Measurements from ENCODE around the gene PCF11.
"Not testable (repeated sequence)": the region's sequence is repeated elsewhere in the genome, so short reads cannot be mapped to it uniquely, and the experiment has no call there.

The PCF11 gene, protein sequence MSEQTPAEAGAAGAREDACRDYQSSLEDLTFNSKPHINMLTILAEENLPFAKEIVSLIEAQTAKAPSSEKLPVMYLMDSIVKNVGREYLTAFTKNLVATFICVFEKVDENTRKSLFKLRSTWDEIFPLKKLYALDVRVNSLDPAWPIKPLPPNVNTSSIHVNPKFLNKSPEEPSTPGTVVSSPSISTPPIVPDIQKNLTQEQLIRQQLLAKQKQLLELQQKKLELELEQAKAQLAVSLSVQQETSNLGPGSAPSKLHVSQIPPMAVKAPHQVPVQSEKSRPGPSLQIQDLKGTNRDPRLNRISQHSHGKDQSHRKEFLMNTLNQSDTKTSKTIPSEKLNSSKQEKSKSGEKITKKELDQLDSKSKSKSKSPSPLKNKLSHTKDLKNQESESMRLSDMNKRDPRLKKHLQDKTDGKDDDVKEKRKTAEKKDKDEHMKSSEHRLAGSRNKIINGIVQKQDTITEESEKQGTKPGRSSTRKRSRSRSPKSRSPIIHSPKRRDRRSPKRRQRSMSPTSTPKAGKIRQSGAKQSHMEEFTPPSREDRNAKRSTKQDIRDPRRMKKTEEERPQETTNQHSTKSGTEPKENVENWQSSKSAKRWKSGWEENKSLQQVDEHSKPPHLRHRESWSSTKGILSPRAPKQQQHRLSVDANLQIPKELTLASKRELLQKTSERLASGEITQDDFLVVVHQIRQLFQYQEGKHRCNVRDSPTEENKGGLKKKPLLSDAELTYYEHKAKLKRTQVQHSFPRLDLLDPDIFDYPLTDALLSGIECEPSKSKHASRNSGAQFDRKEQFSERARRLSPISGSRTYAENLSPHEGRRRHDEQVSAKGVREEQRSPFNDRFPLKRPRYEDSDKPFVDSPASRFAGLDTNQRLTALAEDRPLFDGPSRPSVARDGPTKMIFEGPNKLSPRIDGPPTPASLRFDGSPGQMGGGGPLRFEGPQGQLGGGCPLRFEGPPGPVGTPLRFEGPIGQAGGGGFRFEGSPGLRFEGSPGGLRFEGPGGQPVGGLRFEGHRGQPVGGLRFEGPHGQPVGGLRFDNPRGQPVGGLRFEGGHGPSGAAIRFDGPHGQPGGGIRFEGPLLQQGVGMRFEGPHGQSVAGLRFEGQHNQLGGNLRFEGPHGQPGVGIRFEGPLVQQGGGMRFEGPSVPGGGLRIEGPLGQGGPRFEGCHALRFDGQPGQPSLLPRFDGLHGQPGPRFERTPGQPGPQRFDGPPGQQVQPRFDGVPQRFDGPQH (N-terminal part only)

DNA sequence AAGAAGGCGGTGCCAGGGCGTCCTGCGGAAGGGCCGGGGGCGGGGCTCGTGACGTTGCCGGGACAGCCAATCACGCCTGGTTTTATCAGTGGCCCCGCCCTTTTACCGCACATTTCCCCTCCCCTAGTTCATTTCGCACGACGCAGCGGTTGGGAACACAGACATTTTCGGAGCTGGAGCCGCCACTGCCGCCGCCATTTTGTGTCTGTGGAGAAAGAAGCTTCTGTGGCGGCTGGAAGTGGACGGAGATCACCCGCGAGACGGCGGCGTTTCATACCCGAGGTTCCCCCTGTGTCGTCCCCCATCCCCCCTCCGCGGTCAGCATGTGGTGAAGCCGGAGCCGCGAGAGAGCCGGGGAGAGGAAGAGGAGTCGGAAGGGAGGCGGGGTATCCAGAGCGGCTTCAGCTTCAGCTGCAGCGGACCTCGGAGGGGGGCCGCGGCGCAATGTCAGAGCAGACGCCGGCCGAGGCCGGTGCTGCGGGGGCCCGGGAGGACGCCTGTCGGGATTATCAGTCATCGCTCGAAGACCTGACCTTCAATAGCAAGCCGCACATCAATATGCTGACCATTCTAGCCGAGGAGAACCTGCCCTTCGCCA lies at the start of gene PCF11:
TSS of gene PCF11 (plus strand) at position 136 of the 598 bp plus-strand sequence. CDS start at position 445, 309 bp downstream.
- DNase-seq = no peak

DNA sequence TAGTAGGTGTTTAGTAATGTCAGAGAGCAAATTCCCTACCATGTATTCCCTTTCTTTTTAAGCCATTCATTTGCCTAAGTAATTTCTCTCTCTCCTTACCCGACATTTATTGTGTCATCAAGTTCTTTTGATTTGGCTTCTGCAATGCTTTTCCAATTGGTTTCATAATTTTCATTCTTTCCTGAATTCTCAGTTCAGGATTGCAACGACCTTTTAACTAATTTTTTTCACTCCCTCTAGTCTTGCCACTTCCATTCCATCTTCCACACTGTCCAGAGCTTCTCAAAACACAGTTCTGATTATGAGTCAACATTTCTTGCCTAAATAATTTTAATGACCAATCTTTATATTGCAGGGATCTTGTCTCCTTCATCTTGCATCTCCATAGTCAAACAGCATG lies 44.0 kb upstream of the PCF11 start:
- no peak for DNase-seq

DNA sequence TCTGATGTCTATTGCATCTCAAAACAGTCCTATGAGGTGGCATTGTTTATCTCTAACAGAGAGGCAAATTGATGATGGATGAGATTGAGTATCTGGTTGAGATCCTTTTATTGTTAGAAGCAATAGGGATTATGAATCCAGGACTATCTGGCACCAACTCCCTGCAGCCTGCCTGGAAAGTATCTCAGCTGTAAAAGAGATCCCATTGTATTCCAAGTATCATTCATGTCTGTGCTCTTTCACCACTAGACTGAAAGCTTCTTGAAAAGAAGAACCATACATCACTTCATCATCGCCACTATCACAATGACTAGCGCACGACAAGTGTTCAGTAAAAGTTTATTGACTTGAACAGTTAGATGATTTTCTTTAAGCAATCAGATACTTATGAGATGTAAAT lies 41.9 kb upstream of the PCF11 start:
- no peak for DNase-seq

DNA sequence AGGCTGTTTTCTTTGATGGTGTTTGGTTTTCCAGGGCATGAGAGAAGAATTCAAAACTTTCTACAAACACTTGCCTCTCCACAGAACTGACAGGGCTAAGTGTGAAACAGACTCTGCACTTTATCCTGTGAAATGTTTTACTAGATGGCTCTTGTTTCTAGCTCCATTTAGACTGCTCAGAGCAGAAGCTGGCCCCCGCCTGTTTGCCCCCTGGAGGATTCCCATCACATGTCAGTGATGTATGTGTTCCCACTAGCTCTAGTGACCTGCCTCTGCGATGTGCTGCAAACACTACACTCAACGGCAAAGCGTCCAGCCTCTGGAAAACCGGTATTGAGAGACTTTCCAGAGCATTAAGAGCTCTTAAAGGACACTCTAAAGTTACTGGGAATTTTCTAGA lies 41.4 kb upstream of the PCF11 start:
- no peak for DNase-seq

DNA sequence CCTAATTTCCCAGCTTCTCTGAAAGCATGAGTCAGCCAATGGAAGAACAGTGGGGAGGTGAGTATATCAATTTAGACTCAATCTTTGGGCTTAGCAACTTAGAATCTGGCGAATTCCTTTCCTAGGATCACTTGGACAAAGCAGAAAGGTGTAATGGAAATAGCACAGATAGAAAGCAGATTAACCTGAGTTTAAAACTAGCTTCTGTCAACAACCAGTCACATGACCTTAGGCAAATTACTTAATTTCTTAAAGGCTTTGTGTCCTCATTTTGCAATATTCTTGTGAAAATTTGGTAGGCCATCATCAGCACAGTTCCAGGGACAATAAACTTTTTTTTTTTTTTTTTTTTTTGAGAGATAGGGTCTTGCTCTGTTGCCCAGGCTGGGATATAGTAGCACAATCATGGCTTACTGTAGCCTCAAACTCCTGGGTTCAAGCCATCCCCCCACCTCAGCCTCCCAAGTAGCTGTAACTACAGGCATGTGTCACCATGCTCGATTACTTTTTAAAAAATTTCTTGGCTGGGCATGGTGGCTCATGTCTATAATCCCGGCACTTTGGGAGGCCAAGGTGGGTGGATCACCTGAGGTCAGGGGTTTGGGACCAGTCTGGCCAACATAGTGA lies 40.8 kb upstream of the PCF11 start:
- no peak for DNase-seq

DNA sequence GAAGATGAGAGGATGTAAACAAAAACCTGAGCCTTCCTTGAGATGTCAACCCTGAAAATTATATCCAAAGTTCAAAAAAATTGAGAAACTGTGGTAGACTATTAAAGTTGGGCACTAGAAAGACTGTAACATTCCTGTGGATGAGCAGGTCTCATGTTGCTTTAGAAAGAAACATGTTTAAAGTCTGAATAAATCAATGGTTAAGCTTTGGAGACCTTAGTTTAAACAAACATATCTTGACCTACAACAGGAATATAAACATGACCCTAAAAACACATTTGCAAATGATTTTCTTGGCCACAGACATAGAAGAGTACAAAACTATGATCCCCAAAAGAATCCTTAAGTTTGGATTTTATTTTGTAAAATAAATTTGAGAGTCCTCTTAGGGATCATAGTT lies 38.1 kb upstream of the PCF11 start:
- DNase-seq = no peak

DNA sequence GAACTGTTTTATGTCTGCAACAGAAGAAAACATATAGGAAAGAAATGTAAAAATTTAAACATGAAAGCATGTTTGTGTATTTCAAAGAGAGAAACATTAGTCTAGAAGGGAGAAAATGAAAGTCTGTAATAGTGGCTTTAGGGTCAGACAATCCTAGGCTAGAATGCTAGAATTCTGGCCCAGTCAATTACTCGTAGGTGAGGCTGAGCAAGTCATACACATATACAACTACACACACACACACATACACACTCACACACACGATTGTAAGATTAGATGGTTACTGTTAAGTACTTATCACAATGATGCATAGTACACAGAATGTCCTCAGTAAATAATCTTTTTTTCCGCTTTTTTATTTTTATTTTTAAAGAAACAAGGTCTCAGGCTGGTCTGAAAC lies 37.7 kb upstream of the PCF11 start:
- DNase-seq = no peak

DNA sequence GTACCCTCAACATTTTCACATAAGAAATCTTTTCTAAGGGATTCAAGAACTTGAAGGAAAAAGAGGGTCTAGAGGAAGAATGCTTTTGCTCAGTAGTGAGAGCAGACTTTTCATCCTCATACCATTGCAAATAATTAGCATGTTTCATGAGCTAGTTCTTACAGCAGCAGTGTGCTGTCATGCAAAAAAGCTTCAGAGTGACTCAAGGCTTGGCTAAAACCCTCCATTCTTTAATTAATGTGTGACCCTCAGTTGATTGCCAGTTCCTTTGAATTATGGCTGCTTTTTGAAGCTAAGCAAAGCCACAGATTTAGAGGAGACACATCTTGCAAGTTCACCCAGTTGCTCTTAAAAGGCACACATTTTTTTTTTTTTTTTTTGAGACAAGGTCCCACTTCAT lies 36.6 kb upstream of the PCF11 start:
- no peak for DNase-seq

DNA sequence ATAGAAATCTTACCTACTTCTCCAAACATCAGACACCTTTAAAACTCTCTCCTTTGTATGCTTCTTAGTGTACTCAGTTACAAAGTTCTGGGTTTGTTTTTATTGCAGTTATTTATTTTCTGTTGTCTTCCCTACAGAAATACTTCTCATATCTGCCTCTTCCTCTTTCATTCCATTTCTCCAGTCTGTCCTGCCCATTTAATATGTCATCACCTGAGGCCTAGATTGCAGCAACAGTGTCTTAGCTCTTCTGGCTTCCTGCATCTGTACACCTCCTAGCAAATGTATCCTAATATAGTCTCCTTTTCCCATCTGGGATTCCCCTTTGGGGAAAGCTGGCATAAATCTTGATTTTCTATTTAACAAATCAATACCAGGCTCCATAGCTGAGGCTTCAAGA lies 34.9 kb upstream of the PCF11 start:
- DNase-seq = no peak

DNA sequence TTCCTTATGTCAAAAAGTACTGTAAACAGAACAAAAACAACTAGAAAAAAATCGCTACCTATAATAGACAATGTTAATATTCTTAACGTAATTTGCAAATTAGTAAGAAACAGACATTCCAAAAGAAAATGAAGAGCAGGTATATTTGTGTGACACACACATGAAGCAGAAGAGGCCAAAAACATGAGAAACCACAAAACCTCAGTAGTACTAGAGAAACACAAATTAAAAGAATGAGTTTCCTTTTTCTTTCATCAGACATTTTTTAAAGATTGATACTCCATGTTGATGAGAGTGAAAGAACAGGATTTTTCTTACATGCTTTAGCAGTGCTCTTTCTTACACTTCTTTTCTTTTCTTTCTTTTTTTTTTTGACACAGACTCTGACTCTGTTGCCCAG lies 34.2 kb upstream of the PCF11 start:
- no peak for DNase-seq

DNA sequence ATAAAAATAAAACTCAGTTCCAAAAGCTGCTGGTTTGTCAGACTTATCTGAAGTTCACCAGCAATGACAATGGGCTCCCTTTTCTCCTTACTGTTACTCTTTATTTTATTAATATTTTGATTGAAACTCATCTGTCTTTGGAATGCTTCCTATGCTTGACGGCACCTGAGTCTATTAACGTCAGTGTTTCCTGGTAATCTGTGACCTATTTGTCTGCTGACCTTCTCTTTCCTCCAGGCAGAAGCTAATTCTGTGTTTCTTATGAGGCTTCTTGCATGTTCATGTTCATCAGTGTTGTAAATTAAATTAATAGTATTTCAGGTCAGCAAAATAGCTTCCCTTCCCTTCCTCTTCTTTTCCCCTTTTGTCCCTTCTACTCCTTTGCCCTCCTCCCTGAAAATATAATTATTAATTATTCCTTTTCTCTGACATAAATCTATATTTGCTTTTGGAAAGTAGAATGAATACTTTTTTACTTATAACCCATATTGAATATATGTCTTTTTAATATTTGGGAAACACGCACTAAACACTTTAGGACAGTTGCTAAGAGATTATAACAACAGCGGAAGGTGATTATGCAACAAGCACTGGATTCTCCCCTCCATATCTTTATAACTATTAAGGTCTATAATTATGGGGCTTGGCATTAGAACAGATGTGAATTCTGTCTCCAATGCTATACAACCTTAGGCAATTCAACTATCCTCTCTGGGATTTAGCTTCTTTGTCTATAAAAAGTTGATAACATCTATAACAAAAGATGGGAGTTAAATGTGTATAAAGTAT lies 32.1 kb upstream of the PCF11 start:
- no peak for DNase-seq

DNA sequence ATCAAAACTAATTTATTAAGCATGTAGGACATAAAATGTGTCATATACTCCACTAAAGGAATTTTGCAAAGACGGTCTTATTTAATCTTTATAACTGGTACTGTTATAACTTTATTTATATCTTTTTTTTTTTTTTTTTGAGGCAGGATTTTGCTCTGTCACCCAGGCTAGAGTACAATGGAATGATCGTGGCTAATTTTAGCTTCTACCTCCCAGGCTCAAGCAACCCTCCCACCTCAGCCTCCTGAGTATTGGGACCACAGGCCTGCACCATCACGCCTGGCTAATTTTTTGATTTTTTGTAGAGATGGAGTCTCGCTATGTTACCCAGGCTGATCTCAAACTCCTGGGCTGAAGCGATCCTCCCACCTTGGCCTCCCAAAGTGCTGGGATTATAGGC lies 31.4 kb upstream of the PCF11 start:
- DNase-seq = no peak

DNA sequence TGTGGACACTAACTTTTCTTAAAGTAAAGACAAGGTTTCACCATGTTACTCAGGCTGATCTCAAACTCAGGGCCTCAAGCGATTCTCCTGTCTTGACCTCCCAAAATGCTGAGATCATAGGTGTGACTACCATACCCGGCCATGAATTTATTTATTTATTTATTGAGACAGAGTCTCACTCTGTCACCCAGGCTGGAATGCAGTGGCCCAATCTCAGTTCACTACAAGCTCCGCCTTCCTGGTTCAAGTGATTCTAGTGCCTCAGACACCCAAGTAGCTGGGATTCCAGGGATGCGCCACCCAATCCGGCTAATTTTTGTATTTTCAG lies 29.7 kb upstream of the PCF11 start:
- DNase-seq = no peak

DNA sequence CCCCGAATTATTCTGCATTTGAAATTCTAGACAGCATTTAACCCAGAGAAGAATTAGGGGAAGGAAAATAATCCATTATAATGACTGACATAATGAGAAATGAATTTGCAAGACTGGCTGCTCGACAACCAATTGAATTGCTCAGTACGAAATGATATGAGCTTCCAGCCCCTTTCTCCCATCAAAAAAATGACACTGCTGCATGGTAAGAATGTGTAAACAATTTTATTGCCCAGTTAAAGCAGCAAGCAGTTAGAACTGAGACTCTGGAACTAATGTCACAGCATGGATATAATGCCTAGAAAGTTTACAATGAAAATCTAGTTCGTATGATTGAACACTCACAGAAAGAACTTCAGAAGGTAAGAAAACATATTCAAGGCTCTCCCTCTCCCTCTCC lies 24.7 kb upstream of the PCF11 start:
- no peak for DNase-seq

DNA sequence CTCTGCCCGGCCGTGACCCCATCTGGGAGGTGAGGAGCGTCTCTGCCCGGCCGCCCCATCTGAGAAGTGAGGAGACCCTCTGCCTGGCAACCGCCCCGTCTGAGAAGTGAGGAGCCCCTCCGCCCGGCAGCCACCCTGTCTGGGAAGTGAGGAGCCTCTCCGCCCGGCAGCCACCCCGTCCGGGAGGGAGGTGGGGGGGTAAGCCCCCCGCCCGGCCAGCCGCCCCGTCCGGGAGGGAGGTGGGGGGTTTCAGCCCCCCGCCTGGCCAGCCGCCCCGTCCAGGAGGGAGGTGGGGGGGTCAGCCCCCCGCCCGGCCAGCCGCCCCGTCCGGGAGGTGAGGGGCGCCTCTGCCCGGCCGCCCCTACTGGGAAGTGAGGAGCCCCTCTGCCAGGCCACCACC lies 23.7 kb upstream of the PCF11 start:
- DNase-seq = not testable (repeated sequence)

DNA sequence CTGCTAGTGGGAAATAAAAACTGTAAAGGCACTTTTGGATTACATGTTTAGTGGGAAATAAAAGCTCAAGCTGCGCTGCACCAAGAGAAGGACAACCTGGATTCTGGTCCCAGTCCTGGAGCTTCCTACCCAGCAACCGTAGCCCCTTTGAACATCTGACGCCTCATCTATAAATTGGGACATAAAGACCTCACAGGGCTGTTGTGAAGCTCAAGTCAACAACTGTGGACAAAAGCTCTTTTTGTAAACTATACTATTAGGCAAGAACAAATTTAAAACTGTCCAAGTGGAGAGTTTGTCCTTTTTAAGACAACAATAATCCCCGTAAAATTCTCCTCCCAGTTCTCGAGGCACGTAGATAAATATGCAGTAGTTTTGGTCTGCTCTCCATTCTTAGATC lies 17.6 kb upstream of the PCF11 start:
- no peak for DNase-seq

DNA sequence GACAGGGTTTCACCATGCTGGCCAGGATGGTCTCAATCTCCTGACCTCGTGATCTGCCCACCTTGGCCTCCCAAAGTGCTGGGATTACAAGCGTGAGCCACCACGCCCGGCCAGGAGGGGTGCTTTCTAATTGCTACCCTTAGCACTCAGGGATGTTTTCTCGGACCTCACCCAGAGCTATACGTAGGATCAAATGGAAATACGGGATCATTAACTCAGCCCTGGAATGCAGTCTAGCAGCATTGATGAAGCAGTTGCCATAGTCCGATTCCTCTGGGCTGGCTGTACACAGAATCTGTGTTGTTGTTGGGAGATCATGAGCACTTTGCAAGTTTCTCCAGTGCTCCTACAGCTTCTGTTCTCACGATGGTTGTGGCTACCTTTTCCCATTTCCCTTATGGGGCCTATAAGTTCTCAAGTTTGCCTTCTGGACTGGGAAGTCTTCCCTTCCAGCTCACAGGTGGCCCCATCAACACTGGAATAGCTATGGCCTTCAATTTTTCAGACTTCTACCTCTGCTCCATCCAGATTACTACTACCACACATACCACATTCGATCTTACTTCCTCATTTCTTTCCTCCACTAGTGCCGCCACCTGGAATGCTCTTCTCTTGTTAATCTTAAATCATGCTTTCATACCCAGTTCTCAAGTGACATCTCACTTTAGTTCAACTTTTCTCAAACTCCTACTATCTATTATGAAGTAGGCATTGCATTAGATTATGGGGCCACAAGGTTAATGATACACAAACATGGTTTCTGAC lies 16.1 kb upstream of the PCF11 start:
- DNase-seq = no peak

DNA sequence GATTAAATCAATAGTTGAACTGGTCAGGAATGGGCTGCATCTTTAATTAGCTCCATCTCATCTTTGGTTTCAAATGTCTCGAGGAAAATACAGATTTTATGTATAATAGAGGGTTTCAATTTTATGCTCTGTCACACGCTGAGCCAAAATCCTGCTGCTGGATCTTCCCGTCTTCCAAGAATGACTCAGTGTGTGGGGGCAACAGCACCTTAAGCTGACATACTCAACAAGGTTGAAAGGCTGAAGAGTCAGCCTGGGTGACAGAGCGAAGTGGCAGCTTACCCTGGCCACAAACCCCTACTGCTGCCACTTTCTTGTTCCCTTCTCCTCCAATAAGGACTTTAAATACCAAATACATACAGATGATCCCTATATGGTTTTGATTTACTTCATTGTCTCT lies 9.0 kb upstream of the PCF11 start:
- DNase-seq = no peak

DNA sequence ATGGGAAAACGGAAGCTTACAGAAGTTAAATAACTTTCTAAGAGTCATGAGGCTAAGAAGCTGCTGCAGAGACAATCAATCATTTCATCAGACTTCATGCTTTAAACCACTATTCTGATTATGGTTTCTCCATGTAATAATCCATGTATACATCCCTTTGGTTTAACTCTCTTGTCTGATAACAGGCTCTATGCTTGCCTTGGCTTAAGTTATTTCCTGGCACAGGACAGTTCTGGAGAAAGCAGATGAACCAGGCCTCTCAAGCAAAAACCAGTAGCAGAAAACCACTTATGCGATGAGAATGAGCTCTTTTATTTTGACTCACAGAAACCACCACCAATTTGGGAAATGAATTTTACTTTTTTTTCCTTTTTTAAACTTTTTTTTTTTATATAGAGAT lies 6.5 kb upstream of the PCF11 start:
- DNase-seq = no peak

DNA sequence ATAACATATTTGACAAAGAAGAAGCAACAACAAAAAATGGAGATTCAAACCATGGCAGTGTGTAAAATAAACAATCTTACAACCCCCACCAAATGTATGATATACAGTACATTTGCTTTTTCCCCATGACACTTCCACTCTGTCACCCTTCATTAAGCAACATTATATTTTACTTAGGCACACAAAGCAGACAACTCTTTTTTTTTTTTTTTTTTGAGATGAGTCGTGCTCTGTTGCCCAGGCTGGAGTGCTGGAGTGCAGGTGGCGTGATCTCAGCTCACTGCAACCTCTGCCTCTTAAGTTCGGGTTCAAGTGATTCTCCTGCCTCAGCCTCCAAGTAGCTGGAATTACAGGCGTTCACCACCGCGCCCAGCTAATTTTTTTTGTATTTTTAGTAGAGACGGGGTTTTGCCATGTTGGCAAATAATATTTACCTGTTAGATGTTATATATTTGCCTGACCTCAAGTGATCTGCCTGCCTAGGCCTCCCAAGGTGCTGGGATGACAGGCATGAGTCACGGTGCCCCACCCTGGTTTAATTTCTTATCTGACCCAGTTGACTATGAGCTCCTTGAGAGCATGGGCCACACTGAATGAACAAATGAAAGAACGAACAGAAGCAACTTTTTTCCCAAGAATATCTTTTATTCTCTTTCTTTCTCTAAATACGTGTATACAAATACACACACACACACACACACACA lies 5.5 kb upstream of the PCF11 start:
- DNase-seq = no peak
